SK-N-SH treated with all-trans-retinoic acid at 6 μM for 48 hours (cell line): ENCODE data around the gene ADARB2.

Experiments used
- GLIS3 ChIP-seq: fragments of 250-450 bp; sonication (Bioruptor Pico); IDR thresholded peaks from 2 replicates; pipeline ENCODE4 v1.5.0; 2020; ENCODE audit warnings: mild to moderate bottlenecking, moderate library complexity
- ZNF8 ChIP-seq: fragments of 450-650 bp; formaldehyde crosslinking; IDR thresholded peaks from 2 replicates; pipeline ENCODE4 v1.5.0; 2020; ENCODE audit warnings: mild to moderate bottlenecking, moderate library complexity
- TF ChIP-seq, protein P1 (sequence below): fragments of 250-450 bp; sonication (Bioruptor Pico); IDR thresholded peaks from 2 replicates; pipeline ENCODE4 v1.8.0; 2020; ENCODE audit warnings: mild to moderate bottlenecking, moderate library complexity, borderline replicate concordance

DNA sequence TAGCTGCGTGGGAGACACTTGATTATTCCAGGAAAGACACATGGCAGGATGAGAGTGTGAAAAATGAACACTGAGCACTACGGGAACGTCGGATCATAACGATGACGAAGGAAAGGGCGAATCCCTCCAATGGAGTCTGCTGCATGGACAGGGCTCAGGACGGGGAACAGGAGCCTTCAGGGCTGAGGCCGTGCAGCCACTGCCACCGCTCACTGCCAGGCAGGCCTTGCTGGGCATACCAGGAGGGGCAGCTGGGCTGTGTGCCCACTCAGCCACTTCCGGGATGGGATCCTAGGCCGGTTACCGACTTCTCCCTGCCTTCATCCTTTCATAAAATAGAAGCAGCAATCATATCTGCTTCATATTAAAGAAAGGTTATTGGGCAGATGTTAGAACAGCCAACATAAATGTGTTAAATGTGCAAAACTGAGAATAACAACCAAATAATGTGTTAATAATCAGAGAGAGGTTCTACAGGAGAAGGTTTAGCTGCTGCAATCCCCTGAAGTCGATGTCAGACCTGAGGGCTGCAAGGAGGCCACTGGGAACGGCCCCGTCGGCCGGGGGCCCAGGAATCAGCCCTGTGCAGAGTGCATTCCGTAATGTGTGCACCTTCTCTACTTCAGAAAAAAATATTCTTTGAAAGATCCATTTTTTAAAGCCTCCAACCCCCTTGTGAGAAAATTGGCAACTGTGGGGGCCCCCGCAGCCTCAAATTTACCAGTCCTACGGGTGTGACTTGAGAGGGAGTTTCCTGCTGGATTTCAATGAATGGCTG, 63.6 kb downstream of the ADARB2 start:
- TF ChIP-seq, protein P1, sequence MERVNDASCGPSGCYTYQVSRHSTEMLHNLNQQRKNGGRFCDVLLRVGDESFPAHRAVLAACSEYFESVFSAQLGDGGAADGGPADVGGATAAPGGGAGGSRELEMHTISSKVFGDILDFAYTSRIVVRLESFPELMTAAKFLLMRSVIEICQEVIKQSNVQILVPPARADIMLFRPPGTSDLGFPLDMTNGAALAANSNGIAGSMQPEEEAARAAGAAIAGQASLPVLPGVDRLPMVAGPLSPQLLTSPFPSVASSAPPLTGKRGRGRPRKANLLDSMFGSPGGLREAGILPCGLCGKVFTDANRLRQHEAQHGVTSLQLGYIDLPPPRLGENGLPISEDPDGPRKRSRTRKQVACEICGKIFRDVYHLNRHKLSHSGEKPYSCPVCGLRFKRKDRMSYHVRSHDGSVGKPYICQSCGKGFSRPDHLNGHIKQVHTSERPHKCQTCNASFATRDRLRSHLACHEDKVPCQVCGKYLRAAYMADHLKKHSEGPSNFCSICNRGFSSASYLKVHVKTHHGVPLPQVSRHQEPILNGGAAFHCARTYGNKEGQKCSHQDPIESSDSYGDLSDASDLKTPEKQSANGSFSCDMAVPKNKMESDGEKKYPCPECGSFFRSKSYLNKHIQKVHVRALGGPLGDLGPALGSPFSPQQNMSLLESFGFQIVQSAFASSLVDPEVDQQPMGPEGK (CRISPR knock-in tag), result no peak
- TF ChIP-seq ZNF8 (CRISPR knock-in tag), result no peak
- no peak for TF ChIP-seq GLIS3 (CRISPR knock-in tag)
